Hepatic stellate cell (primary cell): ENCODE data around the gene DHH.
"Not testable (repeated sequence)": the region's sequence is repeated elsewhere in the genome, so short reads cannot be mapped to it uniquely, and the experiment has no call there.

Source experiments
- DNase-seq: peaks from one replicate; pipeline ENCODE4 v3.0.0; 2011; ENCODE audit warnings: low spot score

The DHH gene

DNA sequence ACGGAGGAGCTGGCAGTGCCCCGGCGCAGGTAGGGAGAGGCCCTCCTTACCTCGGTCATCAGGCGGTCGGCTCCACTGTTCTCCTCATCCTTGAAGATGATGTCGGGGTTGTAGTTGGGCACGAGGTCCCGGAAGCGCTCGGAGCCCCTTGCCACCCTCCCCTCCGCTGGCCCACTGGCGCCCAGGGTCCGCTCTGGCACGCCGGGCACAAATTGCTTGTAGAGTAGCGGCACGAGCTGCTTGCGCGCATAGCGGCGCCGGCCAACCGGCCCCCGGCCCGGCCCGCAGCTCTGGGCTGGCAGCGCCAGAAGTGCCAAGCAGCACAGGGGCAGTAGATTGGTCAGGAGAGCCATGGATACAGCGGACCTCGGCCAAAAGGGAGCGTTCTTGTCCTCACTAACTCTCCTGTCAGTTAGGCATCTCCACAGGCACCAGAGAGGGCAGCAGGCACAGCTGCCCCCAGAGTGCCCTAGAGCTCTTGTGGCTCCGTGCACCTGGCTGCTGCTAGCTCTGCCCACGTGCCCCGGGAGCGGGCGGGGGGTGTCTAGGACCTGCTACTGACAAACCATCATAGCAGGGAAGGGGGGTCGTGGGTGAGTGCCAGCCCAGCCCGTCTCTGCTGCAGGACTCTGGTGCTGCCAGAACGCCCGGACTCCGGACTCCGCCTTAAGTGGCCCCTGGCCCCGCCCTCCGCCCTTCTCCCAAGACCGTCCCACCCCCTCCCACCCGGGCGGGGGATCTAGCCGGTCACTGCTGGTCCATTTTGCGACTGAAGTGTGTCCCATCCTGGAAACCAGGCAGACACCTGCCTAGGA lies at the start of gene DHH:
DHH (minus strand) TSS at position 642 of the 815 bp plus-strand sequence; CDS start at position 353, 289 bp downstream.
- DNase-seq, result no peak

DNA sequence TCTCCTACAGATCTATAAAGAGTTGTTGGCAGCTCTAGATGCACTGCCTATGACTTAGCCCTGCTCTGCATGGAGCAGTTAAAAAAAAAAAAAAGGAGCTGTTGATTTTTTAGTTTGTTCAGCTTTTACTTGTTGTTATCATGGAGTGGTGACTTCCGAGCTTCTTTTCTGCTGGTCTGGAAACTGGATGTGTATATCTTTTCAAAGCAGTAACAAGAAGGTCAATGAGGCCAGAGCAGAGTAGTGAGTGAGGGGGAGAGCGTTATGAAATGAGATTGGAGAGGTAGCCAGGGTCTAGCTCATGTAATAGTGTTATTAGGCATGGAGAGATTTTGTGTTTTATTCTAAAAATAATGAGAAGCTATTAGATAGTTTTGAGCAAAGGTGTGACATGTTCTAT lies 49.8 kb upstream of the DHH start:
- DNase-seq, result no peak

DNA sequence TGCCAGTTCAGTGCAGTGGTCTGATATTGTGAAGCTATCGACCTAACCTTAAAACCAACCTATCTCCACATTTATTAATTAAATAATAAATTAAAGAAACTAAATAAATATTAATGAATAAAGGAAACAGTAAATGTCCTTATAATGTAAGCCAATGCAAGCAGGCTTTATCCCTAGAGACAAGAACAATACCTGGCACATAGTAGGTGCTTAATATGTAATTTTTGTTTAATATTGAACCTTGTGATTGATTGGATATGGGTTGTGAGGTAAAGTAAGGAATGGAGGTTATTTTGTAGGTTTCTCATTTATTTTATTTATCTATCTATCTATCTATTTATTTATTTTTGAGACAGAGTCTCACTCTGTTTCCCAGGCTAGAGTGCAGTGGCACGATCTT lies 44.4 kb upstream of the DHH start:
- DNase-seq, result no peak

DNA sequence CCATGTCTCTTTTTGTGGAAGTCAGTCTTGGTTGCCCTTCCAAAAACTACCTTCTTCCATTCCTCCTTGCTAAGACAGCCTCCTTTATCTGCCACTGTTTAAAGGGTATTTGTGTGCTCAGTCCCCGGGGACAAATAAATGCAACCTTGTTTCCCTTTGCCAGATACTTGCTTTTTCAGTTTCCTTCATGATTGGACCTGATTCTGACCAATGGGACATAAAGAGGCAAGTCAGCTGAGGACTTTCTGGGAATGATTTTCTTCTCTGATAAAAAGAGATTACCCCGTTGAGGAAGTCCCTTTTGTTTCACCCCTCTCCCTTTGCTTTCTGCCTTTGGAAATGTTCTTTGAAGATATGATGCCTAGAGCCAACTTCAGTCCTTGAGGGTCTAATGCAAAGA lies 44.0 kb upstream of the DHH start:
- DNase-seq, result no peak

DNA sequence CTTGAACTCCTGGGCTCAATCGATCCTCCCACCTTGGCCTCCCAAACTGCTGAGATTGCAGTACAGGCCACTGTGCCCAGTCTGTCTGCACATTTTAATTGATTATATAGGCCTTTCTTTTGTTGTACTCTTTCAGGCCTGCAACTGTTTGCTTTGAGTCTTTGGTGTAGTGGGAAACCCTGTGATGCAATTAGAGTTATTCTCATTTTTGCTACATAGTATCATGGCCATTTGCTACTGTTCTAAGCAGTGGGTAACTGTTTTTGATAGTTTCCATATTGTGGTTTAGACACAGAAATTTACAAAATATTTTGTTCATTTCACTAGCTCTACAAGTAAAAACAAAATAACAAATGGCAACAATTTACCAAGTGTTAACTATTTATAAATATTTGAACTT lies 42.9 kb upstream of the DHH start:
- DNase-seq, result no peak

DNA sequence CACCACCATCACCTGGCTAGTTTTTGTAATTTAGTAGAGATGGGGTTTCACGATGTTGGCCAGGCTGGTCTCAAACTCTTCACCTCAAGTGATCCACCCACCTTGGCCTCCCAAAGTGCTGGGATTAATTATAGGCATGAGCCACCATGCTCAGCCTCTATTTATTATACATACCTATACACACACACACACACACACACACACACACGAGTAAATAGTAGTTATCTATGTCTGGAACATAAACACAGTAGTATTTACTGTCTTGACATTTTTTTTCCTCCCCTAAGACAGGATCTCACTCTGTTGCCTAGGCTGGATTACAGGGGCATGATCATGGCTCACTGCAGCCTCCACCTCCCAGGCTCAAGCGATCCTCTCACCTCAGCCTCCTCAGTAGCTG lies 42.4 kb upstream of the DHH start:
- DNase-seq, result not testable (repeated sequence)

DNA sequence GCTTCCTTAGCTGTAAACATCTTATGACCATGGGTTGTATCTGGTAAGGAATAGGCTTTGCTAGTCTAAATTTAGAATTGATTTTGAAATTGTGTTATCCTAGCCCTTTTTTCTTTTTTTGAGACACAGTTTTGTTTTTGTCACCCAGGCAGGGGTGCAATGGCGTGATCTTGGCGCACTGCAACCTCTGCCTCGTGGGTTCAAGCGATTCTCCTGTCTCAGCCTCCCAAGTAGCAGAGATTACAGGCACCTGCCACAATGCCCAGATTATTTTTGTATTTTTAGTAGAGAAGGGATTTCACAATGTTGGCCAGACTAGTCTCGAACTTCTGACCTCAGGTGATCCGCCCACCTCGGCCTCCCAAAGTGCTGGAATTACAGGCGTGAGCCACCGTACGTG lies 39.0 kb upstream of the DHH start:
- DNase-seq, result no peak

DNA sequence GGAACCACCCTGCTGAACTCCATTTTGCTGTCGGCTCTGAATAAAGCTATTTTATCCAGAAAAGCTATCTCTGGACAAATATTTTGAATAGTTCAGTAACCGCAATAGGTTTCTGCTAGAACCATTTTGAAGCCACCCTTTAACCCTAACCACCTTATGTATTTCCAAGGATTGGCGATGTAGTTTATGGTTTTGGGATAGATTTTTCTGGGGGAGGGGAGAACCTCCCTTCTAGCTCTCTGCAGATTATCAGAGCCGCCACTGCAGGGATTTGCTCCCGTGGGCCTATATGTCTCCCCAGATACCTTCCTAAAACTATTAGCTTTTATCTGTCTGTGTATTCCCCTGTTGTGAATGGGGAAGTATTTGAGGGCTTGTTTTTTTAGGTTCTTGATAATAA lies 38.4 kb upstream of the DHH start:
- peak; percentile 34 for DNase-seq

DNA sequence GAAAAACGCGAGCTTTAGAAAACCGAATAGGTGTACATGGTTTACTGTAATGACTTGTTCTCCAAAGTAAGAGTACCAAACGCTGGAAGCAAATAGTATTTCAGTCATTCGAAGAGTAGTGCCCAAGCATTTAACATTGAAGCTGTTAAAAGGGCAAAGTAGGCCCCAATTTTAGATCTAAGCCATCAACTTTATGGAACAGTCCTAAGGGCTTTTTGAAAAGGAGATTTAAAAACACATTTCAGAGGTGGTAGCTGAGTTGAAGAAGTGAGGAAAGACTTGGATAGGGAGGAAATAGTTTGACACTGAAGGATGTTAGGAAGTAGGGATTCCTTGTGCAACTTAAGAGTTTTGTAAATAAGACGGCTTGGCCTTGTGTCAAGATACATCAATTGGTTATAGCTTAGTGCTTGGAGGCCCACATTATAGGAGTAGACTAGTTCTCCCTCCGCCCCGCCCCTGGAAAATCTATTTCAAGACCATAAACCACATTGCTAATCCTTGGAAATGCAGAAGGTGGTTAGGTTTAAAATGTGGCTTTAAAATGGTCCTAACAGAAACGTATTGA lies 37.4 kb upstream of the DHH start:
- peak; percentile 26 for DNase-seq

DNA sequence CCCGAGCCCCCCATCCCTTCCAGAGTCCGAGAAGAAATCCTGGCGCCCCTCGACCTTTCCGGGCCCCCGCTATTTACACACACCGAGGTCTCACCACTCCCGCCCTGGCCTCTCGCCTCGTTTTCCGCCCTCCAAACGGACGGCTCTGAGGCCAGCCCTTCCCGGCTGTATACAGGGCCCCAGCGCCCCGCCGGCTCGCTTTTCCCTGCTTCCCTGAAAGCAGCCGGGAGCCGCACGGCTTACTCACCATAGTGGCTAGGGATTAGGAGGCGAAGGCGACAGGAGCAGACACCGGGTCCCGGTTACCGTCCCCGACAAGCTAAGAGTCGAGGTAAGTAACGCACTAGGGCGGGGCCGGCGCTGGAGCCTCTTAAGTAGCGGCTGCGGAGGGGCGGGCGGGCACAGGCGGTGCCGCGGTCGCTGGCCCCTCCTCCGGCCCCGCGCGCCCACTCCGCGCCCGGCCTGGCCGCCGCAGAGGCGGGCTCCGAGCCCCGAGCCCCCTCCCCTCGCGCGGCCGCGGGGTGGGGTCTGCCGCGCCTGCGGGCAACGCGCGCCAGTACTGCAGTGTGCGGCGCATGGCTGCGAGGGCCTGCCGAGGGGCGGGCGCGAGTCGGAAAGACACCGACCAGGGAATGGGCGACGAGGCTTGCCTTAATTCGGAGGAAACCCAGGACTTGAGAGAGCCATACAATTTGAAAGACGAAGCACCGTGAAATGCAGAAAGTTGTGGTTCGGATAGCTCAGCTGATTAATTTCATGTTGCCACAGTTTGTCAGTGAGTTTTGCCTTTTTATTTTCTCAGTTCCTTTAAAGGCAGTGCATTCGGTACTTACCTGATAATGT lies 36.7 kb upstream of the DHH start, which contains the start of gene TUBA1B:
TUBA1B (minus strand) TSS at position 345 of the 843 bp plus-strand sequence; CDS start at position 250, 95 bp downstream.
- DNase-seq, result peak; percentile 83

DNA sequence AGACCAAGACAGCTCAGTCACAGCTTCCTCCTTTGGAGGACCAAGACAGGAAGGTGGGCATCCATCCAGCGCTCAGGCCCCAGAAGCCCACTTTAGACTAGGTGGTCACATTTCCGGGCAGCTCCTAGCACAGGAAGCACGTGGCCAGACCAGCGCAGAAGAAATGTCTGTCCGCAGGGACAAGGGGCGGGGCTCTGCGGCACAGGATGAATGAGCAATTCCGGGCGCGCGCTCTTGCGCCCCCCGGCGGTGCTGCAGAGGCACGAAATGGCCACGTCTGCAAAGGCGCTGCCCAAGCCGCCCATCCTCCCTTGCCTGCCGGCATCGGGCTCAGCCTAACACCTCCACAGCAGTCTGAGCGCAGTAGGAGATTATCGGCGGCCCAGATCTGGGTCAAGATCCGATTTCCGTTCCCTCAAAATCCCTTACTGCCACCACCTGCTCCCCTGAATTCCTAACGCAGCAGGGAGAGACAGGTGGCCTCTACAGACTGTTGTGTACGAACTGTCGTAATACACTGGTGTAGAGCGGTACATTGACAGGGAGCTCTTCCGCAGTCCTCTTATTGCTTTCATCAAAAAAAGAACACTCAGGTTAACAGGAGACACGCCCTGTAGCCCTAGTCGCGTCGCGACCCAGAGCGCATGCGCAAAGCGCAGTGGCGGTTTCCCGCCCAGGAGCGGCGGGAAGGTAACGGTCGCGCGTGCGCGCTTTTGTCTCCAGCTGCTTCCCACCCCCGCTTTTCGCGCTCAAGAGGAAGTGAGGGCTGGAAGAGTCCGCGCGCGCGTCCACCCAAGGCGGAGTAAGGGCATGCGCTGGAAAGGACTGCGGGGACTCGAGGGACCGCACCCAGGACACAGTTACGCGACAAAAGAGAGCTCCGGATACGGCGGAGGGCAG lies 35.8 kb upstream of the DHH start:
- DNase-seq, result peak; percentile 91

DNA sequence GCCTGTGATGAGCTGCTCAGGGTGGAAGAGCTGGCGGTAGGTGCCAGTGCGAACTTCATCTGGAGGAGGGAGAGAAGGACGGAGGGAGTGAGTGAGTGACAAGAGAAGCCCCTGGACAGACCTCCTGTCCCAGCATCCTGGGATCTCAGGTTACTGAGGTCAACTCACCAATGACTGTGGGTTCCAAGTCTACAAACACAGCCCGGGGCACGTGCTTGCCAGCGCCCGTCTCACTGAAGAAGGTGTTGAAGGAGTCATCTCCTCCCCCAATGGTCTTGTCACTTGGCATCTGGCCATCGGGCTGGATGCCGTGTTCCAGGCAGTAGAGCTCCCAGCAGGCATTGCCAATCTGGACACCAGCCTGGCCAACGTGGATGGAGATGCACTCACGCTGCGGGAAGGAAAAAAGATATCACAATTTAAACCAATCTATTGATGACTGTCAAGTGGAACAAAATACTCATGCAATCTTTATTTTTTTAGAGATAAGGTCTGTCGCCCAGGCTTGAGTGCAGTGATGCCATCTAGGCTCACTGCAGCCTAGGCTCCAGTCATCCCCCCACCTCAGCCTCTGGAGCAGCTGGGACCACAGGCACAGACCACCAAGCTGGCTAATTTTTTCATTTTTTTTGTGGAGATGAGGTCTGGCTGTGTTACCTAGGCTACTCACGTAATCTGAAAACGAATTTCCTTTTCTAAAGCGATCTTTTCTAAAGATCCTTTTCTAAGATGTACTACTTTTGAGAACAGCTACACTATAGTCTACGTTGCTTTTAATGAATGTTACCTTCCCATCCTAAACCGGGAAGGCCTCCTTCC lies 34.9 kb upstream of the DHH start:
- no peak for DNase-seq

DNA sequence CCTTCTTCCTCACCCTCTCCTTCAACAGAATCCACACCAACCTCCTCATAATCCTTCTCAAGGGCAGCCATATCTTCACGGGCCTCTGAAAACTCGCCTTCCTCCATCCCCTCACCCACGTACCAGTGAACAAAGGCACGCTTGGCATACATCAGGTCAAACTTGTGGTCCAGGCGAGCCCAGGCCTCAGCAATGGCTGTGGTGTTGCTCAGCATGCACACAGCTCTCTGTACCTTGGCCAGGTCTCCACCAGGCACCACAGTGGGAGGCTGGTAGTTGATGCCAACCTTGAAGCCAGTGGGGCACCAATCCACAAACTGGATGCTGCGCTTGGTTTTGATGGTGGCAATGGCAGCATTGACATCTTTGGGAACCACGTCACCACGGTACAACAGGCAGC lies 33.4 kb upstream of the DHH start:
- DNase-seq, result not testable (repeated sequence)

DNA sequence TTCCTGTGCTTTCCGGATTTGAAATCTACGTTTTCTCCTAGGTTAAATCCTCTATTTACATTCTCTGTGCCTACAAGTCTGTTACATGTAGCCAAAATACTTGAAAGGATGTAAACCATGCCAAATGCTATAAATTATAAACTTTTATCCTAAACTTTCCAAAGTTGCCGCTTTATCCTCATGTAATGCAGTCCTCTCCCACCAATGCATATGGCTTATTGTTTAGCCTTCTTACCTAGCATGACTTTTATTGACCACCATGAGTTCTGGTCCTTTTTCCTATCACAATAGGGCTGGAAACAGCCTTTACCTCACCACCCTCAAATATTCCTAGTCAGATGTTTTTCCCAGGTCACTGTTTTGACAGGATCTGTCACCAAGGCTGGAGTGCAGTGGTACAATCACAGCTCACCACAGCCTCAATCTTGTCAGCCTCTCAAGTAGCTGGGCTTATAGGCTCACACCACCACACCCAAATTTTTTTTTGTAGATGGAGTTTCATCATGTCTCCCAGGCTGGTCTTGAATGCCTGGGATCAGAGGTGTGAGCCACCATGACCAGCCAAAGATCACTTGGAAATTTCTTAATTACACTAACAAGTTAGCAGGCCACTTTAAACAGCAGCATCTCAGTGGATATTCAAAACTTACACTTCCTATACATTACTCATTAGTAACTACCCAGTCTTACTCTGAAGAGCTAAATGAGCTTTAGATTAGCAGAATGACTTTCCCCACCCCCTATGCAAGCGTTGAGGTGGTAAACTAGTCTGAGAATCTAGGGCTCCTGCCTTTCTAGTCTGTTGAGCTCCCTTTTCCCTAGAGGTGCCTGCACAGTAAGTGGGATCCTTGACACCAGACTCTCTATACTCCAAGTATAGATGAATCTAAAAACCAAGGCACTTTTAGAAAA lies 32.5 kb upstream of the DHH start:
- no peak for DNase-seq

DNA sequence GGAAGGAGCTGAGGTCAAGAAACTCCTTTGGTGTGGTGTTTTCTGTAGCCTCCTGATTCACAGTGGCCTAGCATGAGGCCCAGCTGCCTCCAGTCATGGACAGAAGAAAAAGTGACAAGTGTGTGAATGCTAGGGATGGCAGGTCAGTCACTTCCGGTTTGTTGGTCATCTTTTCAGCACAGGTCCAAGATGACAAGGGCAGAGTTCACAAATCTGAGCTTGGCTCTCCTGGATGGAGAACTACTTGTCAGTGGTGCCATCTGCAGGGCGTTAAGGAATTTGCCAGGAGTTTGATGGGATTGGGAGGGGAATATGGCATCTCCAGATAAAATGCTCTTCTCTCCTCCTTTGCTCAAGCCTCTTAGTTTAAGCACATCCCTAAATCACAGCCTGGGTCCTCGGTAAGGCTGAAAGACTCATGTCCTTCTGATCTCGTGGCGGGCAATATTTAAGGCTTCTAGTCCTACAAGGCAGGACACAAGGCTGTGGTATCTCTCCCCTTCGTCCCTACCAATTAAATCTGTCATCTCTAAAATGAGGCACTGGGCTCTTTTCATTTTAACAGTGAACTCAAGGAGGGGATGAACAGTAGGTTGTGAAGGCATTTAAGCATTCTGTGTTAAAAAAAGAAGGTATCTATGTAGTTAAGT lies 26.6 kb upstream of the DHH start:
- peak; percentile 77 for DNase-seq

DNA sequence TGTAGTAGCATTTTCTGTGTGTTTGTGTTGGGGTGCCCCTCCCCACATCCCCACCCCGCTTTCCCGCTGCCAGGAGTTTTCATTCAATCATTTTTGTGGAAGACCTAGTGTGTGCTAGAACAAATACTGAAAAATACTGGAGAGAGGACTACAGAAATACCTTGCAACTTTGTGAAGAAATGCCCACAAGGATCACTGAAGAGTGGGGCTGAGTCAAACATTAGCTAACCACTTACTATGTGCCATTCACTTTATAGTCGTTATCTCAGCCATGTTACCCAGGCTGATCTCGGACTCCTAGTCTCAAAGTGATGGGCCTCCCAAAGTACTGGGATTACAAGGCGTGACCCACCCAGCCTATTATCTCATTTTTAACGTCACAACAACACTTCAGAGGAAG lies 16.6 kb upstream of the DHH start:
- DNase-seq, result no peak

DNA sequence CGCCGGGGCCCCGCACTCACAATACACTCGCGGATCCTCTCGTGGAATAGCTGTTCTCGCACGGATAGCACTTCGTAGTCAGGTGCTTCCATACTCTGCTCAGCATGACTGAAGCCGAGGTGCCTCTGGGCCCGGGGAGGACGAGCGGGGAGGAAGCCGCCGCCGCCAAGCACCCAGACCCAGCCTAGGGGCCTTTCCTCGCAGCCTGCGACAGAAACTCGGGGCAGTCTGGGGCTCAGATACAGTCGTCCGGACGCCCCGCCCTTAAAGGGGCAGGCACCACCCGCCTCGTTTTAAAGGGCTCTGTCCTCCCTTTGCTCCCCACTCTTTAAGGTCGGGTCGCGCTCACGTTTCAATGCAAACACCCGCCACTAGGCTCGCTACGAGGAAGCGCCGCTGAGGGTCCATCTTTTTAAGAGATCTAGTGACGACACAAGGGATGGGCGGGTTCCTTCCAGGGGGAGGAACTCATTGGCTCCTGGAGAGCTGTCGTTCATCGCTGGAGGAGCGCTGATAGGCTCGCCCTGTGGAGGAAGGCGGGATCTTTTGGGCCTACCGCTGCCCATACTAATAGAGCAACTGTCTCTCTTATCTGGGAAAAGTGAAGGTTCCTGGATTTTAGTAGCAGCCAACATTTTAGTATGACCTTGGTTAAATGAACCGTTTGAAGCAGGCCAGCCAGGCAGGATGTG lies 16.0 kb upstream of the DHH start, which contains the start of gene LMBR1L:
LMBR1L (minus strand) TSS at position 384 of the 692 bp plus-strand sequence; CDS start at position 92, 292 bp downstream.
- DNase-seq, result peak; percentile 100
